Adipose tissue (tissue), 3 donors: Measurements from ENCODE around the gene FAAP24. TPM values are rescaled to one million over a fixed set of nuclear protein-coding genes. Genes with fewer than 3 reads are reported as not detected.

Experiments
- polyA plus RNA-seq, 3 donors: library from polyadenylated mRNA; stranded (reverse); fragments of 200-250 nt; gene quantifications; one replicate each; pipeline ENCODE4 v1.2.3, GENCODE V29; 2013
- donor health status: healthy with polysubstance abuse.
- donor health status: Bipolar disorder and iron deficiency.
- donor health status: healthy.

Gene FAAP24
- polyA plus RNA-seq, 3 donors, result 0.79 to 2.6 (median 1.4) TPM

Other genes starting within 250 kb of the FAAP24 start
- 1 to 10 TPM in 1 of 3 donors, under 1 TPM in 2; 0.15 to 1.2 (median 0.16) TPM for gene SLC7A9, start 102.5 kb upstream of the FAAP24 start, polyA plus RNA-seq
- 1 to 10 TPM; 4.9 to 8.5 (median 7.5) TPM for gene CEP89, start 284 bp upstream of the FAAP24 start, polyA plus RNA-seq
- gene RHPN2, start 92.6 kb downstream of the FAAP24 start, polyA plus RNA-seq, result 1 to 10 TPM; 2.2 to 4.1 (median 2.6) TPM
- 1 to 10 TPM; 2.9 to 4.7 (median 3.7) TPM for gene GPATCH1, start 108.9 kb downstream of the FAAP24 start, polyA plus RNA-seq
- not detected for gene WDR88, start 159.9 kb downstream of the FAAP24 start, polyA plus RNA-seq
- 10 to 100 TPM; 11.1 to 42.5 (median 32.2) TPM for gene LRP3, start 222.1 kb downstream of the FAAP24 start, polyA plus RNA-seq